Smooth muscle cell of bladder (primary cell): ENCODE results near the gene USP51. TPM values are rescaled to one million over a fixed set of nuclear protein-coding genes. Genes with fewer than 3 reads are reported as not detected.

Source experiments
- total RNA-seq: library from RNA; depleted of rRNA; stranded (reverse); fragments of >200 nt; gene quantifications from 2 replicates; pipeline ENCODE4 v1.2.3, GENCODE V29; 2014

Gene USP51
- total RNA-seq = 1.1 and 1.9 TPM in 2 replicates

GRCh38 chrX:55489314-55490009 is at the start of gene USP51:
Gene USP51 (minus strand): TSS chrX:55489848. CDS start chrX:55488939, 909 bp downstream.

GRCh38 chrX:55451990-55452832 is 37.4 kb downstream of the USP51 start, which contains the start of gene MAGEH1:
Gene MAGEH1 (plus strand): TSS chrX:55452127. CDS start chrX:55452375, 248 bp downstream.

Other genes starting within 250 kb of the USP51 start
- not detected in 2 replicates for gene PAGE3, start 224.9 kb downstream of the USP51 start, total RNA-seq
- gene MAGEH1, start 37.7 kb downstream of the USP51 start, total RNA-seq = 36.7 and 38.1 TPM in 2 replicates
- gene FOXR2, start 133.6 kb upstream of the USP51 start, total RNA-seq = not detected in 2 replicates
- gene RRAGB, start 227.9 kb upstream of the USP51 start, total RNA-seq = 40.5 and 53.8 TPM in 2 replicates